Posterior vena cava (tissue), 2 donors: ENCODE measurements around the gene KIF3C. TPM values are rescaled to one million over a fixed set of nuclear protein-coding genes. Genes with fewer than 3 reads are reported as not detected.
"Not testable (repeated sequence)": the region's sequence is repeated elsewhere in the genome, so short reads cannot be mapped to it uniquely, and the experiment has no call there.

Experiments
- DNase-seq: peaks from one replicate; pipeline ENCODE4 v3.0.0-alpha.2; 2020; ENCODE audit warnings: low spot score
- intact Hi-C, 2 donors: fragments of 100-400 bp; cut with DNase I; formaldehyde crosslinking; loops; one replicate each; pipeline versions ENCODE4 v1.14.1 to v1.14.2; 2022 to 2023
- long read RNA-seq, 2 donors: library from polyadenylated mRNA; unstranded; transcript quantifications; one replicate each; pipeline ENCODE4 v2.0.0, GENCODE V29; 2020 to 2021
- total RNA-seq, 2 donors: library from RNA; stranded (reverse); fragmentation: NEBNext Ultra II Directional; extraction: Animal tissue kit (Norgen Biotek cat#: 25700); gene quantifications; one replicate each; pipeline ENCODE4 v1.2.1, GENCODE V29; 2021
- donor health status: DM: yes; HTN: yes; CAD: no.
- donor health status: DM: yes; HTN: yes; CAD: no.

KIF3C gene
- 10 to 100 TPM in 1 of 2 donors, 1 to 10 TPM in 1; 3.9 to 10.9 TPM for total RNA-seq
- long read RNA-seq, donor 1, full-length matches to known transcripts, result 1 of 1 reads
- long read RNA-seq, donor 1, partial matches to known transcripts, result 0 of 1 reads
- long read RNA-seq, donor 1, other reads (novel, unspliced or antisense), result 0 of 1 reads
- long read RNA-seq, donor 2, full-length matches to known transcripts, result 2 of 6 reads
- long read RNA-seq, donor 2, partial matches to known transcripts, result 1 of 6 reads
- long read RNA-seq, donor 2, other reads (novel, unspliced or antisense), result 3 of 6 reads

GRCh38 chr2:25982273-25982967 is at the start of gene KIF3C:
Gene KIF3C (minus strand): TSS chr2:25982497. CDS start chr2:25981917, 580 bp downstream.
- intact Hi-C loops, result no loop called here
- peak; percentile 87 for DNase-seq

- DNase-seq, intact Hi-C loops: not testable (repeated sequence)
Measured at GRCh38 chr2:26028083-26028482, 45.8 kb upstream of the KIF3C start.

GRCh38 chr2:26025509-26025908 is 43.2 kb upstream of the KIF3C start:
- intact Hi-C loops, result no loop called here
- DNase-seq, result no peak

GRCh38 chr2:26024260-26024659 is 42.0 kb upstream of the KIF3C start:
- intact Hi-C loops, result no loop called here

DNA sequence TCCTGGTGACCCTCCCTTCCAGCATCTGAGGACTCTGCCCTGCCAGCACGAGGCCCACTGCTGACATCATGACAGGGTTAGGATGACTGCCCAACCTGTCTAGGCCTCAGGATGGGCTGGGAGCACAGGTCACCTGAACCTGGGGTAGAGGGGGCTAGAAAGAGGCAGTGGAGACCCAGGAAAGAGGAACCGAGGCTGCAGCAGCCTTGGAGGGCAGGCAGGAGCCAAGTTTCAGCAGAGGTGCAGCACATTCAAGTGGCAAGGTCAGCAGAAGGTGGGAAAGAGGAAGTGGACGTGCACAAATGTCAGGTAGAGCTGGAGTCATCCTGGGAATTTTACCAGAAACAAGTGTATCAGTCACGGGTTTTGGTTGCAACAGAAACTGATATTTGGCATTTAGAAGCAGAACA is 37.9 kb upstream of the KIF3C start:
- intact Hi-C loops, result no loop called here
- DNase-seq, result no peak

More at GRCh38 chr2:26024260-26024659, 42.0 kb upstream of the KIF3C start:
- DNase-seq, result no peak

DNA sequence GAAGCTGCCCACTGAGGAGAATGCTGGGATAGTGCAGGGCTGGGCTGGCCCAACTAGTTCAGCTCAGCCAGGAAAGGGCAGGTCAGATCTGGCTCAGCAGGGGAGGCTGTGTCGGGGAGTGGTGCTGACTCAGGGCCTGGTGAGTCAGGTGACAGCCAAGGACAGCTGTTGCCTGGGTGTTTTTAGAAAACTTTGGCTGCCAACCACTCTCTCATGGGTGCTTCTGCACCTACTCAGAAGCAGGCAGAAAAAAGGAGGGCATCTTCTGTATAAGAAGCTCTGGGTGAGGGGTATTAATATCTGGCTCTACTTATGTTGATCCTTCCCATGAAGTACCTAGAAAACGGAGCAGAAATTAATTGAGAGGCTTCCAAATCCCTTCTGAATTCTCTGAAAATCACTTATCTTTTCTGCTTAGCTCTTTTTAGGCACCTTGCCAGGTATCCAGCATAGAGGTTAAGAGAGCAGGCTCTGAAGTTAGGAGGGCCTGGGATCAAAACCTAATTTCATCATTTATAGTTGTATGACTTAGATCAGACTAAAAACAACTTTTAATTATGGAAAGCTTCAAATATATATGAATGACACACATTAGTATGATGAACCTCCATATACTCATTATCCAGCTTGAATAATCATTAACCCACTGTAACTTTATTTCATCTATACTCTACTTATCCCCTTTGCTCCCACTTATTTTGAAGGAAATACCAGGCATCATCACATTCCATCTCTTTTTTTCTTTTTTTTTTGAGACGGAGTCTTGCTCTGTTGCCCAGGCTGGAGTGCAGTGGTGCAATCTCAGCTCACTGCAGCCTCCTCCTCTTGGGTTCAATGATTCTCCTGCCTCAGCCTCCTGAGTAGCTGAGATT is 36.1 kb upstream of the KIF3C start:
- DNase-seq, result peak; percentile 90
- intact Hi-C loops, result no loop called here

DNA sequence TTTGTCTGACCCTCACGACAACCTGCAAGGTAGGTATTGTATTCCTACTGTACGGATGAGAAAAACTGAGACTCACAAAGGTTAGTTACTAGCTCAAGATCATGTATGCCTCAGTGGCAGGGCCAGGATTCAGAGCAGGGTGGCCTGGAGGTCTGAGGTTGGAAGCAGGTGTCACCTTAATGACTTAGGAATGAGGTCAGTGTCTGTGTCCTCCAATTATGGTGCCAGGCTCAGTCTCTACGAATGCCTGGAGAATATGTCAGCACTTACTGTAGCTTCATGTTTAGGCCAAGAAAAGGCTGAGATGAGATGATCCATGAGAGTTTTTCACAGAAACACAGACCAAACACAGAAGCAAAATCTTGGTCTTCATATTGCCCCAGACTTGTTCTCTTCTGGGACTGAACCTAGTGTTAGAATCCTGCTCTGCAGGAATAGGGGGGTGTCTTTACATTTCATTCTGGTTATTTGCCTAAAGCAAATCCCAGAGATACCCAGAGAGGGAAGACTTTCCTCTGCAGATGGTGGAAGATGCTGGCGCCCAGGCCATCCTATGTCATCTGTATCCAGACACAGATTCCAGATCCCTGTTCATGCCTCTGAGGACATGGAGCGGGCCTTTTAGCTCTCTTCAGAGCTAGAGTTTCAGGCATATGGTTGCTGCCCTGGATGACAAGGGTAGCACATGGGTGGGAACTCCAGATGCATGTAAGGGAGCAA is 35.3 kb upstream of the KIF3C start:
- intact Hi-C loops, result no loop called here
- DNase-seq, result peak; percentile 35

GRCh38 chr2:26016706-26017045 is 34.4 kb upstream of the KIF3C start:
- peak; percentile 47 for DNase-seq
- intact Hi-C loops, result not testable (repeated sequence)

GRCh38 chr2:26016012-26016705 is 33.9 kb upstream of the KIF3C start:
- DNase-seq, result peak; percentile 62
- intact Hi-C loops, result no loop called here

DNA sequence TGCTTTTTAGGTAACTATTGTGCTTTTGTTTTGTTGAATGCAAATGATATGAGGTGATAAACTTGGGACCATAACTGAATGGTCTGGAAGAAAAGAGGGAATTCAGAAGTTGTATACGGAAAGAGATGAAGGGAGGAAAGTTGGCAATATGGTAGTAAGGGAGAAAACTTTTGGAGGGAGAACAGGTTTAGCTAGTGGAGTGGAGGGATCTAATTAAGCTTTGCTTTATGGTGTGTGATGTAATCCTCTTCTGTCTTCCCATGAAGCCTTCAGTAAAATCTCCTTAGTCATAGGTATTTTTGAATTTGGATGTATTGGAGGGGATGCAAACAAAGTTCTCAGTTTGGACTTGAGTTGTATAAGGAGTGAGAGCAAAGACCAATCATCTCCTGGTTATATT is 31.4 kb upstream of the KIF3C start:
- no peak for DNase-seq
- intact Hi-C loops, result no loop called here

DNA sequence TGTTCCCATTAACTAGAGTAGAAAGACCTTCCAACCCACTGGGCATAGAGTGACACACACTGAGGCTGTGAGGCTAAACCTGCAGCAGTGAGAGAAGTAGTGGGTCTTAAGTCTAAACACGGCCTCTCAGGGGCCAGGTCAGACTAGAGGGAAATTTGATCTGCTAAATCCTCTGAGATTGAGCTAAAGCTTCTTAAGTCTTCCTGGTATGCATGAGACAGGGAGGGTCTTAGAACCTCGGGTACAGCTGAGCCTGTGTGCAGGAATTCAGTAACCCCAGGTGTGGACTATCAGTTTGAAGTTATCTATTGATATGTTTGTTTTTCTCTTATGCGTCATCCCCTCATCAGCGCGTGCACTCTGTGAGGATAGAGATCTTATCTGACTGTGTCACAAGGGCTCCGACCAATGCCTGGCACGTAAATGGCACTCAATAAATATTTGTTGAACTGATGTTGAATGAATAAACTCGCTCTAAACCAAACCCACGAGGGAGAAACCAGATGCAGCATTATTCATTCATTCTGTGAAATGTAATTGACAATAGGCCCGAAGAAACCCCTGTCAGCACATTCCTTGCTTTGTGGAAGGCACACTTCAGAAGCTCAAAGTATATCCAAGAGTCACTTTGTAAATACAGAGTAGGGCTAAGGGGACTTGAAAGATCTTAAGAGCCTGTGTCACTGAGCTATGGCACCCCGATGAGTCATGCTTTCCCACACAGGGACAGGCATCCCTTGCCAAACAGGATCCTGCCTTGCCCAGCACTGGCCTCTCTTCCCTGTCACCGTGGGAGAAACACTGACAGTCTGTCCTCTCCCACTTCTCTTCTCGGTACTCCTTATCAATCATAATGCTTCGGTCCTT is 29.9 kb upstream of the KIF3C start:
- intact Hi-C loops, result no loop called here
- DNase-seq, result no peak

- no peak for DNase-seq
- intact Hi-C loops, result no loop called here
Measured at GRCh38 chr2:26011609-26011989, 29.3 kb upstream of the KIF3C start.

DNA sequence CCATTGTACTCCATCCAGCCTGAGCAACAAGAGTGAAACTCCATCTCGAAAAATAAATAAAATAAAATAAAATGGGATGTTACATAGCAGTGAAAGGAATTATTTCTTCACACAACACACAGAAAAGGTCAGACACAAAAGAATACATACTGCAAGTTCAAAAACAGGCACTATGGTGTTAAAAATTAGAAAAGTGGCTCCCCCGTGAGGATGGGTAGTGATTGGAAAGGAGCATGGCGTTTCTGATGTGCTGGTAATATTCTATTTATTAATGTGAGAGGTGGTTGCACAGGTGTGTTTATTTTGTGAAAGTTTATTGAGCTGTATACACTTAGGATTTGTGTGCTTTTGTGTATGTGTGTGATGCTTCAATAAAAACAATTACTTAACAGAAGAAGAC is 28.6 kb upstream of the KIF3C start:
- intact Hi-C loops, result no loop called here
- DNase-seq, result no peak

GRCh38 chr2:26009567-26009963 is 27.3 kb upstream of the KIF3C start:
- DNase-seq, result no peak
- intact Hi-C loops, result no loop called here

GRCh38 chr2:26008851-26009566 is 26.7 kb upstream of the KIF3C start:
- intact Hi-C loops, result no loop called here
- peak; percentile 83 for DNase-seq

DNA sequence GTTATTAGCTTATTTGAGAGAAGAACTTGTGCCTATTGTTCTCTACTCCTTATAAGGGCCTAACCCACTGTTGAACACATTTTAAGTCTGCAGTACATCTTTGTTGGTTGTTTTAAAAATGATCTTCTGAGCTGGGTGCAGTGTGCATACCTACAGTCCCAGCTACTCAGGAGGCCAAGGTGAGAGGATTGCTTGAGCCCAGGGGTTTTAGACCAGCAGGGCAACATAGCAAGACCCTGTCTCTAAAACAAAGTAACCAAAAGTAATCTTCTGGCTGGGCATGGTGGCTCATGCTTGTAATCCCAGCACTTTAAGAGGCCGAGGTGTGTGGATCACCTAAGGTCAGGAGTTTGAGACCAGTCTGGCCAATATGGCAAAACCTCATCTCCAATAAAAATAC is 25.8 kb upstream of the KIF3C start:
- intact Hi-C loops, result no loop called here
- DNase-seq, result no peak

- intact Hi-C loops, result no loop called here
- peak; percentile 67 for DNase-seq
Measured at GRCh38 chr2:26002632-26003310, 20.5 kb upstream of the KIF3C start.
